Endothelial cell of umbilical vein (primary cell): ENCODE results near the gene GALNT12. TPM values are rescaled to one million over a fixed set of nuclear protein-coding genes. Genes with fewer than 3 reads are reported as not detected.

Experiments
- BruUV-seq: library from RNA; stranded (reverse); fragments of 400-500 nt; replicated peaks from 2 replicates; lab custom pipeline; 2021; lab: Mats Ljungman, UMichigan
- CTCF ChIA-PET: fragments of 300-600, 350-600 bp; sonication (Branson Sonifier 250); formaldehyde crosslinking; loops from one replicate; lab custom pipeline; 2021; ENCODE audit warnings: antibody characterized with exemption, inconsistent platforms; lab: Charles Lee
- POLR2A ChIA-PET: fragments of 300-600, 350-600 bp; sonication (Branson Sonifier 250); formaldehyde crosslinking; loops from one replicate; lab custom pipeline; 2021; ENCODE audit warnings: antibody characterized with exemption, inconsistent platforms; lab: Charles Lee
- DNase-seq: peaks from one replicate; pipeline ENCODE4 v3.0.0-alpha.2; 2011; ENCODE audit warnings: low read depth, low spot score
- FAIRE-seq: peaks from 2 replicates; lab custom pipeline; 2011; peaks lifted over from hg19 to GRCh38; lab: Jason Lieb, UNC
- H2AFZ ChIP-seq: 2 replicates; pipeline ENCODE4 v1.6.0; 2012; ENCODE audit warnings: low read depth, low read length, control low read depth, inconsistent platforms
- H3K27ac ChIP-seq: 2 replicates; pipeline ENCODE4 v1.5.1; 2011; ENCODE audit warnings: low read depth, mild to moderate bottlenecking, control low read depth, low read length, moderate library complexity; ENCODE audit not compliant: insufficient read depth
- H3K27me3 ChIP-seq, 2 experiments: 2 replicates each; pipeline versions ENCODE4 v1.6.0 to v1.6.1; 2011; ENCODE audit warnings: low read length in 2 of 2, mixed read lengths in 1 of 2; ENCODE audit not compliant: control insufficient read depth in 2 of 2, insufficient read depth in 2 of 2
- H3K36me3 ChIP-seq, 2 experiments: 2 replicates in 1 of 2; 3 replicates in 1 of 2; pipeline ENCODE4 v1.5.1; 2011; ENCODE audit warnings: low read length in 2 of 2, mild to moderate bottlenecking in 1 of 2, moderate library complexity in 1 of 2; ENCODE audit not compliant: control insufficient read depth in 2 of 2, insufficient read depth in 2 of 2; ENCODE audit errors: extremely low read depth in 1 of 2
- H3K4me1 ChIP-seq: 3 replicates; pipeline ENCODE4 v1.5.1; 2011; ENCODE audit warnings: mild to moderate bottlenecking, low read length; ENCODE audit not compliant: control insufficient read depth, insufficient read depth; ENCODE audit errors: extremely low read depth
- H3K4me2 ChIP-seq: 2 replicates; pipeline ENCODE4 v1.6.1; 2011; ENCODE audit warnings: low read length, control low read depth, mixed read lengths; ENCODE audit not compliant: insufficient read depth
- H3K4me3 ChIP-seq, 3 experiments: fragments of 200-600 bp in 1 of 3; sonication (generic), shearing (Covaris generic) in 1 of 3; replicated peaks in 1 of 3; 2 replicates each; pipeline ENCODE4 v1.5.1; 2011 to 2016; ENCODE audit warnings: control low read depth in 3 of 3, low read length in 3 of 3, mild to moderate bottlenecking in 2 of 3, inconsistent platforms in 1 of 3, low read depth in 1 of 3, moderate library complexity in 1 of 3; ENCODE audit not compliant: insufficient read depth in 1 of 3
- H3K79me2 ChIP-seq: 2 replicates; pipeline ENCODE4 v1.6.0; 2012; ENCODE audit warnings: low read length, inconsistent platforms; ENCODE audit not compliant: control insufficient read depth, insufficient read depth
- H3K9ac ChIP-seq: replicated peaks from 2 replicates; pipeline ENCODE3; 2011; ENCODE audit warnings: low read length, control low read depth; ENCODE audit not compliant: insufficient read depth; ENCODE audit errors: extremely low read depth
- H3K9me1 ChIP-seq: replicated peaks from 3 replicates; pipeline ENCODE4 v1.6.0; 2011; ENCODE audit warnings: mild to moderate bottlenecking, low read length; ENCODE audit not compliant: control insufficient read depth, insufficient read depth; ENCODE audit errors: extremely low read depth
- H3K9me3 ChIP-seq: replicated peaks from 2 replicates; pipeline ENCODE4 v1.5.1; 2012; ENCODE audit warnings: low read length, inconsistent platforms; ENCODE audit not compliant: control insufficient read depth, insufficient read depth
- H4K20me1 ChIP-seq: replicated peaks from 2 replicates; pipeline ENCODE3; 2011; ENCODE audit warnings: mild to moderate bottlenecking, low read length; ENCODE audit not compliant: control insufficient read depth, insufficient read depth; ENCODE audit errors: extremely low read depth
- CTCF ChIP-seq, 2 donors: IDR thresholded peaks; 1 replicate in 1 of 2; 2 replicates in 1 of 2; pipeline ENCODE4 v1.5.1; 2011; ENCODE audit warnings: low read length in 2 of 2, mild to moderate bottlenecking in 2 of 2, moderate library complexity in 2 of 2, control low read depth in 1 of 2, inconsistent platforms in 1 of 2, low read depth in 1 of 2; ENCODE audit not compliant: insufficient read depth in 1 of 2; ENCODE audit errors: extremely low read depth in 1 of 2
- EZH2 ChIP-seq: IDR thresholded peaks from 2 replicates; pipeline ENCODE4 v1.6.1; 2012; ENCODE audit warnings: borderline replicate concordance, low read depth, mild to moderate bottlenecking, moderate library complexity, low read length, inconsistent platforms; ENCODE audit not compliant: severe bottlenecking
- FOS ChIP-seq: IDR thresholded peaks from 2 replicates; pipeline ENCODE4 v1.6.1; 2011; ENCODE audit warnings: mild to moderate bottlenecking, low read length, moderate library complexity, borderline replicate concordance; ENCODE audit not compliant: insufficient read depth
- GATA2 ChIP-seq: IDR thresholded peaks from 2 replicates; pipeline ENCODE4 v1.7.0; 2011; ENCODE audit warnings: low read depth, mild to moderate bottlenecking, moderate library complexity, mixed read lengths, low read length; ENCODE audit not compliant: insufficient read length, insufficient read depth
- JUN ChIP-seq: IDR thresholded peaks from 2 replicates; pipeline ENCODE4 v1.6.1; 2011; ENCODE audit warnings: borderline replicate concordance, low read depth; ENCODE audit not compliant: insufficient read length, insufficient read depth
- MYC ChIP-seq: IDR thresholded peaks from one replicate; pipeline ENCODE4 v1.6.1; 2011; ENCODE audit warnings: mild to moderate bottlenecking, low read depth, low read length
- POLR2A ChIP-seq: IDR thresholded peaks from 2 replicates; pipeline ENCODE4 v1.6.1; 2012; ENCODE audit warnings: low read depth, mild to moderate bottlenecking, control low read depth, low read length
- POLR2AphosphoS5 ChIP-seq: IDR thresholded peaks from 2 replicates; pipeline ENCODE4 v1.6.1; 2012; ENCODE audit warnings: low read depth, mild to moderate bottlenecking, control low read depth, low read length, moderate library complexity; ENCODE audit not compliant: insufficient read depth
- dilution Hi-C: fragments of 300-500 bp; cut with MboI; formaldehyde crosslinking; loops from one replicate; pipeline ENCODE4 v1.15.0; 2019; ENCODE audit warnings: low sequenced_read_pairs; ENCODE audit not compliant: extremely low pct_ligation_motif_present
- intact Hi-C: fragments of 100-400 bp; cut with micrococcal nuclease; formaldehyde crosslinking; loops from one replicate; pipeline ENCODE4 v1.10.0; 2022
- polyA plus RNA-seq, 4 experiments: library from polyadenylated mRNA; depleted of rRNA in 3 of 4; stranded (reverse) in 3 of 4; unstranded in 1 of 4; fragments of >200 nt; gene quantifications; 2 replicates each; pipeline versions ENCODE4 v1.2.1 to v1.2.3, GENCODE V29; 2011 to 2012; ENCODE audit warnings: missing spikeins in 1 of 4
- total RNA-seq: library from RNA; stranded (reverse); gene quantifications from 2 replicates; pipeline ENCODE4 v1.2.3, GENCODE V29; 2021
- TF ChIP-seq, protein P1 (sequence below): IDR thresholded peaks from 2 replicates; pipeline ENCODE4 v1.6.1; 2011; ENCODE audit not compliant: insufficient read depth, insufficient read length

Gene GALNT12
- total and polyA plus RNA-seq, 2 donors (not counting 3 experiments of a cell fraction or from before 2014, with no cell fraction given), result 0.26 to 0.44 TPM

DNA sequence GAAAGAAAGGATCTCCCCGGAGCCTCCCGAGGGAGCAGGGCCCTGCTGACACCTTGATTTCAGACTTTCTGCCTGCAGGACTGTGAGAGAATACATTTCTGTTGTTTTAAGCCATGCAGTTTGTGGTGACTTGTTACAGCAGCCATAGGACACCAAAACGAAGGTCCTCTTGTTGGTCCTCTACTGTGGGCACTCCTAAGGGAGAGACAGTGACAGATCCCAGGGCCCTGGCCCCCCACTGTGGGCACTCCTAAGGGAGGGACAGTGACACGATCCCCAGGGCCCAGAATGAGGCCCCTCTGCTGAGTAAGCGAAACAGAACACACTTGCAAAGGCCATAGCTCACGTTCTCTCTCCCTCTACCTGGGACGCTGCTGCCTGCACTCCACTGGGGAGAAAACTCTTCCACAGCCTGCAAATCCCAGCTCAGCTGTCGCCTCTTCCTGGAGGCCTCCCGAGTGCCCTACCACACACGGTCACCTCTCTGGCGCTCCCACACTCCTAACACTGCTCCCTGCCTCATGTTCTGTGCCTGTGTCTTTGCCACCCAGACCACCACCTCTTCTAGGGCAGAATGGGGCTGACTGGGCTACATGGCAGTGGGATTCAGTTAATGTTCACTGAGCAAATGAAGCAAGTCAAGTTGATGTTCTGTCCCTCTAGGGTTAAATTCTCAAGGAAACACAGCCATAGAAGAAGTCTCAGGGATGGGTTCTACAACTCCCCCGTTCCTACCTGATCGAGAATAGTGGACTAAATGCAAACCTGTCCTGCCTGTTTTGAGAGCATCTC, 34.9 kb upstream of the GALNT12 start:
- BruUV-seq, result no TSS peak
- intact Hi-C loops, result no loop called here
- FAIRE-seq (no peak), DNase-seq (no peak)
- CTCF ChIA-PET, result interaction anchor here (0.8 to 1.7 kb wide), 2 partner anchors 457 to 458 kb away, joined by 5 to 6 read pairs; no protein-coding TSS in a partner anchor
- no peaks in the 10 kb centered on the region for H3K79me2 ChIP-seq
- H4K20me1 ChIP-seq, result no peaks in the 10 kb centered on the region
- no peaks in the 10 kb centered on the region for H3K9me1 ChIP-seq
- no peaks in the 10 kb centered on the region for H3K27me3 ChIP-seq
- H3K27ac ChIP-seq, result no peak overlapping the region
- H3K9ac ChIP-seq, result no peak overlapping the region
- dilution Hi-C loops, result loop anchor here (25.0 kb wide), 1 partner anchor 485 kb away; no protein-coding TSS in a partner anchor
- H2AFZ ChIP-seq, result no peak overlapping the region
- POLR2A ChIA-PET, result no interaction called here
- peaks cover 0 to 18% of the 10 kb centered on the region in 2 experiments for H3K36me3 ChIP-seq
- TF ChIP-seq GATA2, result no peak
- TF ChIP-seq, protein P1, sequence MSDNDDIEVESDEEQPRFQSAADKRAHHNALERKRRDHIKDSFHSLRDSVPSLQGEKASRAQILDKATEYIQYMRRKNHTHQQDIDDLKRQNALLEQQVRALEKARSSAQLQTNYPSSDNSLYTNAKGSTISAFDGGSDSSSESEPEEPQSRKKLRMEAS, result no peak
- TF ChIP-seq POLR2AphosphoS5, result no peak
- no peak for TF ChIP-seq EZH2
- no peak for TF ChIP-seq POLR2A
- no peak for TF ChIP-seq JUN
- no peak for TF ChIP-seq FOS
- no peak for TF ChIP-seq MYC
- no peak for TF ChIP-seq CTCF (IDR thresholded peaks at IDR 0.05; ENCODE audit: extremely low read depth in 1 of 2, insufficient read depth in 1 of 2, low read depth in 1 of 2, low read length in 2 of 2)
- H3K4me3 ChIP-seq, result no peak overlapping the region
- peaks cover 2% of the 10 kb centered on the region for H3K4me1 ChIP-seq
- H3K9me3 ChIP-seq, result no peaks in the 10 kb centered on the region
- no peak overlapping the region for H3K4me2 ChIP-seq
